Loucy (cell line): ENCODE results near the gene ALKBH1.
A peak's percentile ranks its signal among the peaks of the same experiment; 100 is the strongest.

ENCODE experiments used
- H2AFZ ChIP-seq: fragments of 200-600 bp; sonication (generic); 2 replicates; pipeline ENCODE4 v1.6.0; 2016; ENCODE audit warnings: antibody characterized with exemption, mild to moderate bottlenecking, low read length, moderate library complexity
- H3F3A ChIP-seq: fragments of 200-600 bp; 2 replicates; pipeline ENCODE4 v1.6.0; 2016; ENCODE audit warnings: antibody characterized with exemption, low read depth, mild to moderate bottlenecking
- H3K27me3 ChIP-seq: fragments of 200-600 bp; sonication (generic); 2 replicates; pipeline ENCODE4 v1.6.1; 2014; ENCODE audit warnings: low read length, mild to moderate bottlenecking; ENCODE audit not compliant: insufficient read depth, poor library complexity, severe bottlenecking
- H3K36me3 ChIP-seq: fragments of 200-600 bp; sonication (generic); 2 replicates; pipeline ENCODE4 v1.6.1; 2016; ENCODE audit warnings: low read length; ENCODE audit not compliant: insufficient read depth
- H3K4me1 ChIP-seq: fragments of 200-600 bp; sonication (generic); 2 replicates; pipeline ENCODE4 v1.5.1; 2014; ENCODE audit warnings: low read length, mild to moderate bottlenecking; ENCODE audit not compliant: insufficient read depth, poor library complexity, severe bottlenecking
- H3K4me2 ChIP-seq: fragments of 200-600 bp; sonication (generic); 2 replicates; pipeline ENCODE4 v1.6.0; 2014; ENCODE audit warnings: antibody characterized with exemption, low read length, low read depth, mild to moderate bottlenecking; ENCODE audit not compliant: poor library complexity, severe bottlenecking
- H3K4me3 ChIP-seq: fragments of 200-600 bp; sonication (generic); 2 replicates; pipeline ENCODE4 v1.5.1; 2014; ENCODE audit warnings: low read length, mild to moderate bottlenecking, mixed read lengths; ENCODE audit not compliant: poor library complexity, severe bottlenecking
- H3K79me2 ChIP-seq: fragments of 200-600 bp; sonication (generic); 2 replicates; pipeline ENCODE4 v1.6.1; 2014; ENCODE audit warnings: low read length; ENCODE audit not compliant: insufficient read depth
- H3K9ac ChIP-seq: fragments of 200-600 bp; sonication (generic); 2 replicates; pipeline ENCODE4 v1.6.0; 2014; ENCODE audit warnings: mild to moderate bottlenecking, low read depth, low read length, moderate library complexity; ENCODE audit not compliant: poor library complexity, severe bottlenecking
- H3K9me2 ChIP-seq: fragments of 200-600 bp; sonication (generic); replicated peaks from 2 replicates; pipeline ENCODE4 v1.6.1; 2016; ENCODE audit warnings: low read depth, low read length, mixed read lengths
- H3K9me3 ChIP-seq: fragments of 200-600 bp; sonication (generic); 2 replicates; pipeline ENCODE4 v1.6.1; 2014; ENCODE audit warnings: mild to moderate bottlenecking, antibody characterized with exemption, low read length, low read depth; ENCODE audit not compliant: insufficient read depth
- H4K20me1 ChIP-seq: fragments of 200-600 bp; sonication (generic); 2 replicates; pipeline ENCODE4 v1.6.0; 2014; ENCODE audit warnings: antibody characterized with exemption, low read length, mild to moderate bottlenecking; ENCODE audit not compliant: insufficient read depth, poor library complexity, severe bottlenecking
- CTCF ChIP-seq: fragments of 200-600 bp; sonication (generic); conservative IDR thresholded peaks from 2 replicates; pipeline ENCODE4 v1.5.1; 2014; ENCODE audit warnings: mild to moderate bottlenecking, antibody characterized with exemption, low read length
- EZH2phosphoT487 ChIP-seq: fragments of 200-600 bp; IDR thresholded peaks from 2 replicates; pipeline ENCODE4 v1.6.1; 2018; ENCODE audit warnings: antibody characterized with exemption, mild to moderate bottlenecking, moderate library complexity, borderline replicate concordance

Gene ALKBH1

DNA sequence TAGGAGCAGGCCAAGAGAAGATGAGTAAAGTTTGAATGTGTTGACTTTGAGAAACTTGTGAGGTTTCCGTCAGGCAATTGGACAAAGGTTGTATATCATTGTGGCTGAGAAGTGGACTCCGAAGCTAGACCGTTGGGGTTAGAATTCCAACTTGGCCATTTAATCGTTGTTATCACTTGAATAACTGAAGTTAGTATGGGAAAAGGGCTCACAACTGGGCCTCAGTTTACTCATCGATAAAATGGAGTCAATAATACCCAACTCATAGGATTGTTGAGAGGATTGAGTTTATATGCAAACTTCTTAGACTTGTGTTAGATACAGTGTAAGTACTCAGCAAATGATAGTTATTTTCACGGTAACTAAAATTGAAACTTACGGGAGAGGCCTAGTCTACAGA lies 926 bp upstream of the ALKBH1 start:
- Histone ChIP-seq H3K9me3 (no peaks in the 10 kb centered on the region), H4K20me1 (peaks cover 50% of the 10 kb centered on the region), H3K36me3 (peaks cover 37% of the 10 kb centered on the region), H3K4me2 (peak overlapping the region; percentile 97), H3K9ac (peak overlapping the region; percentile 89), H3K79me2 (peaks cover 75% of the 10 kb centered on the region), H3F3A (no peaks in the 10 kb centered on the region), H3K9me2 (no peaks in the 10 kb centered on the region), H3K4me1 (peaks cover 33% of the 10 kb centered on the region), H3K4me3 (peak overlapping the region; percentile 95), H3K27me3 (no peaks in the 10 kb centered on the region), H2AFZ (no peak overlapping the region)
- TF ChIP-seq EZH2phosphoT487 (no peak), CTCF (no peak)

GRCh38 chr14:77707355-77707723 lies 484 bp downstream of the ALKBH1 start:
- peak overlapping the region; percentile 77 for H3K4me2 ChIP-seq
- H3K9ac ChIP-seq = peak overlapping the region; percentile 89
- no peaks in the 10 kb centered on the region for H3K9me3 ChIP-seq
- H3K4me1 ChIP-seq = peaks cover 29% of the 10 kb centered on the region
- no peaks in the 10 kb centered on the region for H3K27me3 ChIP-seq
- H2AFZ ChIP-seq = peak overlapping the region; percentile 89
- peak overlapping the region; percentile 95 for H3K4me3 ChIP-seq
- H3K79me2 ChIP-seq = peaks cover 65% of the 10 kb centered on the region
- peaks cover 42% of the 10 kb centered on the region for H4K20me1 ChIP-seq
- peaks cover 28% of the 10 kb centered on the region for H3K36me3 ChIP-seq
- no peaks in the 10 kb centered on the region for H3K9me2 ChIP-seq
- no peaks in the 10 kb centered on the region for H3F3A ChIP-seq
- TF ChIP-seq CTCF = peak; percentile 39
- no peak for TF ChIP-seq EZH2phosphoT487

DNA sequence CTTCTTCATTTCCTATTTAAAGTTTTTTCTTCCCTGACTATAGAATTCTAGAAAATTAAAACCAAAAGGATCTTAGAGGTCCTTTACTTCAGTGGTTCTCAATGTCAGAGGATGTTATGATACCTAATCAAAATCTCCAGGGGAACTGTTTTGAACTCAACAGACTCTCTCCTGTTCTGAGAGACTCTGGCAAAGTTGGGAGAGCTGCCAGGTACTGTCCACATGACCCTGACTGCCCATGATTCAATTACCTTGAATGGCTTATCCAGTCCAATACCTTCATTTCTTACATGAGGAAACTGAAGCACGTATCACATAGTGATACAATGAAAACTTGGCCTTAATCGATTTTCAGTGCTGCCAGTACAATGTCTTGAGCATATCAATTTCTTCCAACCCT lies 16.6 kb downstream of the ALKBH1 start:
- Histone ChIP-seq H3K4me2 (no peak overlapping the region), H3K27me3 (no peaks in the 10 kb centered on the region), H3K9me3 (no peaks in the 10 kb centered on the region), H3K79me2 (no peaks in the 10 kb centered on the region), H4K20me1 (no peaks in the 10 kb centered on the region), H3K36me3 (peaks cover 42% of the 10 kb centered on the region), H3K4me1 (no peaks in the 10 kb centered on the region), H3F3A (no peaks in the 10 kb centered on the region), H2AFZ (no peak overlapping the region), H3K9ac (no peak overlapping the region), H3K4me3 (no peak overlapping the region), H3K9me2 (no peaks in the 10 kb centered on the region)
- TF ChIP-seq EZH2phosphoT487 (no peak), CTCF (no peak)
